ENCODE measurements around the gene H3-3A.

- TF ChIP-seq MAX (IDR thresholded peaks at IDR 0.05) (no peak), RAD21 (IDR thresholded peaks at IDR 0.05) (no peak), RXRA (IDR thresholded peaks at IDR 0.05) (no peak)
These were observed 28.9 kb downstream of the H3-3A start for GRCh38 chr1:226091461-226091860.

All from liver (tissue), 2 donors.